Measurements from ENCODE around the gene NSD1.

- TF ChIP-seq CTCF (conservative IDR thresholded peaks at IDR 0.05; ENCODE audit: low read depth, low read length): no peak
- no peak for TF ChIP-seq EZH2 (IDR thresholded peaks at IDR 0.05; ENCODE audit: low read length, unreplicated experiment)
Measured at GRCh38 chr5:177122566-177122965, 11.0 kb upstream of the NSD1 start.
